ENCODE results near the gene SMARCA2.

SMARCA2 gene

GRCh38 chr9:2041736-2042135, 26.6 kb downstream of the SMARCA2 start:
- TF ChIP-seq TAF1 (IDR thresholded peaks at IDR 0.05; ENCODE audit: borderline replicate concordance, insufficient read depth, low read length): no peak
- TF ChIP-seq REST (IDR thresholded peaks at IDR 0.05; ENCODE audit: insufficient read depth in 1 of 2, low read depth in 2 of 2, low read length in 2 of 2): no peak
- no peak for TF ChIP-seq POLR2AphosphoS5 (IDR thresholded peaks at IDR 0.05; ENCODE audit: low read depth, low read length)
- TF ChIP-seq FOXP2 (optimal IDR thresholded peaks at IDR 0.05; ENCODE audit: borderline replicate concordance, extremely low read depth, extremely low read length, insufficient read depth): no peak
- no peak for TF ChIP-seq SIN3A (IDR thresholded peaks at IDR 0.05; ENCODE audit: borderline replicate concordance, insufficient read depth, low read length)

- no peak for TF ChIP-seq TAF1 (IDR thresholded peaks at IDR 0.05; ENCODE audit: borderline replicate concordance, insufficient read depth, low read length)
- TF ChIP-seq SIN3A (IDR thresholded peaks at IDR 0.05; ENCODE audit: borderline replicate concordance, insufficient read depth, low read length): no peak
- TF ChIP-seq REST (IDR thresholded peaks at IDR 0.05; ENCODE audit: insufficient read depth in 1 of 2, low read depth in 2 of 2, low read length in 2 of 2): no peak
- no peak for TF ChIP-seq FOXP2 (optimal IDR thresholded peaks at IDR 0.05; ENCODE audit: borderline replicate concordance, extremely low read depth, extremely low read length, insufficient read depth)
- no peak for TF ChIP-seq POLR2AphosphoS5 (IDR thresholded peaks at IDR 0.05; ENCODE audit: low read depth, low read length)
Measured at GRCh38 chr9:2043243-2043642, 28.1 kb downstream of the SMARCA2 start.

- TF ChIP-seq SIN3A (IDR thresholded peaks at IDR 0.05; ENCODE audit: borderline replicate concordance, insufficient read depth, low read length) (no peak), TAF1 (IDR thresholded peaks at IDR 0.05; ENCODE audit: borderline replicate concordance, insufficient read depth, low read length) (no peak), REST (IDR thresholded peaks at IDR 0.05; ENCODE audit: insufficient read depth in 1 of 2, low read depth in 2 of 2, low read length in 2 of 2) (no peak), POLR2AphosphoS5 (IDR thresholded peaks at IDR 0.05; ENCODE audit: low read depth, low read length) (no peak), FOXP2 (optimal IDR thresholded peaks at IDR 0.05; ENCODE audit: borderline replicate concordance, extremely low read depth, extremely low read length, insufficient read depth) (no peak)
Measured at GRCh38 chr9:2043881-2044462, 28.8 kb downstream of the SMARCA2 start.

- TF ChIP-seq POLR2AphosphoS5 (IDR thresholded peaks at IDR 0.05; ENCODE audit: low read depth, low read length): no peak
- no peak for TF ChIP-seq FOXP2 (optimal IDR thresholded peaks at IDR 0.05; ENCODE audit: borderline replicate concordance, extremely low read depth, extremely low read length, insufficient read depth)
Measured at GRCh38 chr9:2047144-2047671, 32.1 kb downstream of the SMARCA2 start.

GRCh38 chr9:2047916-2048315, 32.8 kb downstream of the SMARCA2 start:
- no peak for TF ChIP-seq TAF1 (IDR thresholded peaks at IDR 0.05; ENCODE audit: borderline replicate concordance, insufficient read depth, low read length)
- TF ChIP-seq FOXP2 (optimal IDR thresholded peaks at IDR 0.05; ENCODE audit: borderline replicate concordance, extremely low read depth, extremely low read length, insufficient read depth): no peak
- TF ChIP-seq POLR2AphosphoS5 (IDR thresholded peaks at IDR 0.05; ENCODE audit: low read depth, low read length): no peak
- TF ChIP-seq REST (IDR thresholded peaks at IDR 0.05; ENCODE audit: insufficient read depth in 1 of 2, low read depth in 2 of 2, low read length in 2 of 2): no peak
- TF ChIP-seq SIN3A (IDR thresholded peaks at IDR 0.05; ENCODE audit: borderline replicate concordance, insufficient read depth, low read length): no peak
